IPS DF 4.7 (cell line): ENCODE data around the gene CEP192.
"Not testable (repeated sequence)": the region's sequence is repeated elsewhere in the genome, so short reads cannot be mapped to it uniquely, and the experiment has no call there.

Experiments used
- DNase-seq: peaks from one replicate; pipeline ENCODE4 v3.0.0-alpha.2; 2013; ENCODE audit warnings: low spot score; ENCODE audit errors: extremely low read depth

The CEP192 gene

DNA sequence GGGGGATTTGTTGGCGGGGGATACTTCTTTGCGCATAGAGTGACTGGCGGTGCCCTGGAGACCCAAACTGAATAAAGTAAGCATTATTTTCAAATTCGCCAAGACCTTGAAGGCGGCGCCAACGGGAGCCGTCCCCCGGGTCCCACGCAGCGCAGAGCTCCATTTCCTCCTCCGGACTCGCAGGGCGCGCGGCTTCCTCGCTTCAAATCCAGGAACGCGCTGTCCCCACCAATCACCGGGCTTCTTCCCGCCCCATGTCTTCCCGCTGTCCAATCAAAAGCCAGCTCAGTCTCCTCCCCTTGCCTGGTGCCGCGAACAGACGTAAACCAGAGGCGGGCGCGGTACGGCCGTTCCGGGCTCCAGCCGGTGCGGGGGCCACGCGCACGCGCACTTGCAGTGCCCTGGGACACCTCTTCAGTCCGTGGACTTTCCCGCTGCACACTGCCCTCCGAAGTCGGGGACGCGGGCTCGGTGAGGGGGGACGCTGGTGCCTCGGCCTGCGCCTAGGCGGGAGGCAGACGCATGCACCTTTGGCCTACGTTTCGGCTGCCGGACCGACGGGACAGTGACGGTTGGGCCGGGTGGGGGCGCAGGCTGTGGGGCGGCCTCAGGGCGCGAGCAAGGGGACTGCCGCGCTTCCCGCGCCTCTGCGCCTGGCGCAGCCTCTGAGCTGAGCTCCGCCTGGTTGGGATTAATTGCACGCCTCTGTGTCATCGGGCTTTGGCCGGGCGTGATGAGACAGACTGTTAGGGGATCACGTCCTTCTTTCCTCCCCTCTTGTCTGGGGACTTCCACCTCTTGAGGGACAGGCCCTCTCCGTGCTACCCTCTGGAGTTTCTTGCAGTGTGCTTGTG is at the start of gene CEP192:
Gene CEP192, plus strand, starts transcription at position 396 of the 854 bp plus-strand sequence. CDS start 8,063 bp downstream, outside the sequence.
- DNase-seq, result no peak

- no peak for DNase-seq
Measured at GRCh38 chr18:12943215-12943614, 47.9 kb upstream of the CEP192 start.

DNA sequence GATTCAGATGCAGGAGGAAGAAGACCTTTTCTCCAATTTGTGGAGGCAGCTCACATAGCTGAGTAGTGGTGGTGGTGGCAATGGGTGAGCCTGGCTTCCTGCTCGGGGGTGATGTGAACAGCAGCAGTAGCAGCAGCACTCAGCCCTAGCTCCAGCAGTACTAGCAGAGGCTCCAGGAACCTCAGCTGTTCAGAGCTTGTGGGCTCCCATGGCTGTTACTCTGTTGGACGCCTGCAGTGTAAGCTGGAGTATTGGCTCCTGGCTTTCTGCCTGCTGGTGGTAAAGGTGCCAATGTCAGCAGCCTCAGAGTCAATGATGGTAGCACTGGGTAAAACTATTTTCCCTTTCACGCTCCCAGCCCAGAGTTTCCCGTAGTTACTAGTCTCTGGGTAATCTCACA is 46.5 kb upstream of the CEP192 start:
- DNase-seq, result no peak

DNA sequence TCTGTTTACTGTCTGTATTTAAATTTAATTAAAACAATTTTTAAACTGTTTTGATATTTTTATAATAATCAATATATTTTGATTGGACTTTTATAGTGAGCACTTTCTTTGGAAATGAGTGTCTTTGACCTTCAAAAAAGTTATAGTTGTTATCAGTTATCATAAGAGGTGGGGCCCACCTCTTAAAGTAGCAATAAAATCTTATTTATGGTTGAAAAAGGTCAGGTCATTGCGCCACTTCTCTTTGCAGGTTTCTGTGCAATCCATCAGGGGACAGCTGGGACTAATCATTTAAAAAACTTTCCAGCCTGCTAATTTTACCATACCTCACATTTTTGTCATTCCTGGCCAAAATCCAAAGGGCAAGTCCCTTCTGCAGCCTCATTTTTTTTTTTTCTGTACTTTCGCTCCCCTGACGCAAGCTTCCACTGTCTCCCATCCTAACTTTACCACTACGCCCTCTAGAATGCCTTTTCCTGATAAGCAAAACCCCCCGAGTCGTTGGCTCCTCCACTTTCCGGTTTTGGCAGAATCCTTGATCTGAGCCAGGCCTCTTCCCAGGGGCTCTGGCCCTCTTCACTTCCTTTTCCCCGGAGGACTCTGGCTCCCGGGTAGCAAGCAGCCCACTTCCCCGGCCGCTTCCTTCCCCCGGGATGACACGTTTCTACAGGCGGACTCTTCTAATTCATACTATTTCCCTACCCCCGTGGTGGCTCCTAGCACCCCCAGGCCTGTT is 44.4 kb upstream of the CEP192 start:
- peak; percentile 22 for DNase-seq

DNA sequence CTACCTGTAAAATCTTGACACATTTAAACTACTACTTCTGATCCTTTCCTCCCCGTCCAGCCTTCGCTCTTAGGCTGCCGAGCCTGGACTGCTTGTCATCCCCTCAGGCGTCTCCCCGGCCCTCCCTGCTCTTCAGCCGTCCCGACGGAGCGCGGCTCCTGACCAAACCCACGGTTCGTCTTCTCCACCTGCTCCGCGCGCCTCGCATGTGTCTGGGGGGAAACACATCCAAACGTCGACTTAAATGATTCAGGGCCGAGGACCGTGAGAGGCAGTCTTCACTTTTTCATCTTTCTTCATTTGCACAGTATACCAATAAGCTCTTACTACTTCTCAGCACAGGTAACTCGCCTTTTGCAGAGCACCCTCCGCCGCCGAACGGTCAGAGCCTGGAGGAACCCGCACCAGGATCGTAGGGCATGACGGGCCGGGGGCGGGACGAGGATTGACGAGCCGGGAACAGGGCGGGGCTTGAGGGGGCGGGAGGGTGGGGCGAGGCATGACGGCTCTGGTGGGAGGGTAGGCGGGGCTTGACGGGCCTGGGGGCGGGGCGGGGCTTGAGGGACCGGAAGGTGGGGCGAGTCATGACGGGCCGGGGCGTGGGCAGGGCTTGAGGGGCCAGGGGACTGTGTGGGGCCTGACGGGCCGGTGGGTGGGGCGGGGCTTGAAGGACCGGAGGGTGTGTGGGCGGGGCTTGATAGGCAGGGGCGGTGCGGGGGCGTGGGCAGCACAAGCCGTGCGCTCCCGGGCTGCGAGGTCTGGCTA is 43.7 kb upstream of the CEP192 start, which contains the start of gene SEH1L:
Gene SEH1L, plus strand, starts transcription at position 727 of the 765 bp plus-strand sequence. CDS start 111 bp downstream, outside the sequence.
- peak; percentile 30 for DNase-seq

- DNase-seq, result peak; percentile 22
Measured at GRCh38 chr18:12948050-12948804, 42.9 kb upstream of the CEP192 start.

- DNase-seq, result no peak
Measured at GRCh38 chr18:12958478-12958877, 32.7 kb upstream of the CEP192 start.

DNA sequence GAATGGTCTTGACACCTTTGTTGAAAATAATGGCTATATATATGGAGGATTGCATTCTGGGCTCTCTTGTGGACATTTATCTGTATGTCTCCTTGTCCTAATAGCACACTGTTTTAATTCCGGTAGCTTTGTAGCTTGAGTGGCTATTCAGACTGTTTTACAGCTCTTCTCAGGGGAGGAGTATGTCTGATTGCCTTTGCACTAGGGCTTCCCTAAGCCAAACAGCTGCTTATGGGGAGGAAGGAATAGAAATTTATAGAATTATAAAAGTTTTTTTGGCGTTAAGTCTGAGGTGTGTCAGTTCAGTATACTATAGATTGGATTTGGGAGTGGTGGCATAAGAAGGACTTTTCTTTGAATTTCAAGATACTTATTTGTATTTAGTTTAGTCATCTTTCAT is 30.8 kb upstream of the CEP192 start:
- no peak for DNase-seq

GRCh38 chr18:12960853-12961397 is 30.2 kb upstream of the CEP192 start:
- DNase-seq, result no peak

DNA sequence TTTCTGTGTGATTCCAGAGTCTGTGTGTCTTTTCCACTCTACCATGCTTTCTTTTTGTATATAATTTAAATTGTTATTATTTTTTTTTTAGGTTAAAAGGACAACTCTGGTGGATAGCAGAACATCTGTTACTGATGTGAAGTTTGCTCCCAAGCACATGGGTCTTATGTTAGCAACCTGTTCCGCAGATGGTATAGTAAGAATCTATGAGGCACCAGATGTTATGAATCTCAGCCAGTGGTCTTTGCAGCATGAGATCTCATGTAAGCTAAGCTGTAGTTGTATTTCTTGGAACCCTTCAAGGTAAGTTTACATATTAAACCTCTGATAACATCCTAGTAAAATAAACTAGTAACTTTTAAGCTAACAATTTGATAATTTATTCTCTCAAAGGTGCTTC is 28.1 kb upstream of the CEP192 start:
- DNase-seq, result no peak

GRCh38 chr18:12968115-12968514 is 23.0 kb upstream of the CEP192 start:
- DNase-seq, result no peak

DNA sequence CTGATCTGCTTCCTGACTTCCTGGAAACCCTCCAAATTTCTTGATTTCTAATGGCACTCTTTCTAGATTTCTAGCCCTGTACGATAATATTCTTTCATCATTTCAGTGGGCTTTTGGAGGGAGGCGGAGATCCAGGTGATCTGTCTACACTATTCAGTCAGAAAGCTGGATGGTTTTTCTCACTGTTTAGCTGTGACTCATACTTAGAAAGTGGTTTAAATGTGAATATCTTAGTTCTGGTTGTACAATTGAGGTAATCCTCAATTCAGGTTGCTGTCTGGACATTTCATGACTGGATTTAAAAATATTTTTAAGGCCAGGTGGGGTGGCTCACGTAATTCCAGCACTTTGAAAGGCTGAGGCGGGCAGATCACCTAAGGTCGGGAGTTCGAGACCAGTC is 22.5 kb upstream of the CEP192 start:
- no peak for DNase-seq

DNA sequence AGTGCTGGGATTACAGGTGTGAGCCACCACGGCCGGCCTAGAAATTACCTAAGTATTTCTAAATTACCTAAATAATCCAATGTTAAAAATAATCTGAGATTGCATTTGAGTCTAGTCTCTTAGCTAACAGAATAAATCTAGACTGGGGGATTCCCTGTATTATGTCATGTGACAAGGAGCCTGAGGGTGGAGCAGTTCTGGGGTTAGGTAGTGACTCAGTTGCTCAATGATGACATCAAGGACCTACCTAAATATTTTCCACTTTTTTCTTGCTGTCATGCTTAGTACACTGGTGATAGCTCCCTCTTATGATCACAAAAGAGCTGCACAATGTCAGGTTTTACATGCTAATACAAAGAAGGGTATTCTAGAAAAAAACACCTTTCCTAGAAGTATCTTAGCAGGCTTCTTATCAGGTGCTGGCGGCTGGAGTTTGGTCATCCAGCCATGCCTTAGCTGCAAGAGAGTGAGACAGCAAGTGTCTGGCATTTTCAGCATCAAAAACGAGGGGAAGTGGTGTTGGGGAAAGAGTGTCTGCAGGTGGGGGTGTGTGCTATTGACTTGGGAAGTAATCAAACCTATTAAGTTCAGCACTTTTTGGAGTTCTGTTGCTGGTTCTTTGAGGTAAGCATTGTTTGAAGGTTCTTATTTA is 17.5 kb upstream of the CEP192 start:
- no peak for DNase-seq

- no peak for DNase-seq
Measured at GRCh38 chr18:12975488-12975887, 15.7 kb upstream of the CEP192 start.

DNA sequence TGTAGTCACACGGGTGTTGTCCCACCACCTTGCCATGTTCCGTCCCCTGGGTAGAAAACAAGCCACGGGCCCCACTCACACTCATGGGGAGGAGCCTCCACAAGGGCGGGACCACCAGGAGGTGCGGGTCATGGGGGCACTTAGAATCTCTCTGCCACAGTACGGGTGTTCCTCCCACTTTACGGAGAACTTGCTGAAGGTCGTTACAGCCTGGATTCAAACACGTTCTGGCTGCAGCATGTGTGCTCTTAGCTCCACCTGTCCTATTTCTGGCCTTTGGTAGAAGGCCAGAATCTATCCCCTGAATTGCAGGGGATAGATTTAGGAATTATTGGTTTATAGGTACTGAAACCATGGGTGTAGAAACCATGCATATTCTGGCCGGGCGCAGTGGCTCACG is 14.9 kb upstream of the CEP192 start:
- DNase-seq, result no peak

GRCh38 chr18:12980065-12980464 is 11.1 kb upstream of the CEP192 start:
- not testable (repeated sequence) for DNase-seq

DNA sequence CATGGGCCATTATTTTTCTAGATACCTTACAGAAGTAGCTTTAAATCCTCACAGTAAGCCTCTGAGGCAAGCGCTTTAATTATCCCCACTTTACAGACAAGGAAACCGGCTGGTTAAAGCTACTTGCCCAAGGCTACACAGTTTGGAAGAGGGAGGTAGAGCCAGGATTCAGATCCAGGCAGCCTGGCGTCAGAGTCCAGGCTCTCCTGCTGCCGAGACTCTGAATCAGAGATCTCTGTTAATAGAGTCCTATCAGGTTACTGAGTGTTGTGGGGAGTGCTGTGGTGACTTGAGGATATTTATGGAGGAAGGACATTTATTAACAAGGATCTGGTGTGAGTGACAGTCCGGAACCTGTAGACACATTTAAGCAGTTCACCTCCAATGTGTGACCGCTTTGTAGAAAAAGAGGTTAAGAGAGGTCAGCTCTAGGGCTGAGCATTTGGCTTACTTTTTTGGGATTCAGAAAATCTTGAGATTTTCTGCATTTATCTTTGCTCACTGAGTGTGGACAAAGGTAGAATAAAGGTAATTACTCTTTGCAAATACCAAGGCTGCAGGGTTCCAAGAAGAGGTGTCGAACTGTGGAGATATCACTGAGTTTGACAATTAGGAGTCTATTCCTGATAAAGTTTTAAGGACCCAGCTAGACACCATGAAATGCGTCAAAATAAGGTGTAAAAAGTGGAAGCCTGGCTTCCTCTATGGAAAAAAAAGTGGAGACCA is 1.6 kb upstream of the CEP192 start:
- no peak for DNase-seq

DNA sequence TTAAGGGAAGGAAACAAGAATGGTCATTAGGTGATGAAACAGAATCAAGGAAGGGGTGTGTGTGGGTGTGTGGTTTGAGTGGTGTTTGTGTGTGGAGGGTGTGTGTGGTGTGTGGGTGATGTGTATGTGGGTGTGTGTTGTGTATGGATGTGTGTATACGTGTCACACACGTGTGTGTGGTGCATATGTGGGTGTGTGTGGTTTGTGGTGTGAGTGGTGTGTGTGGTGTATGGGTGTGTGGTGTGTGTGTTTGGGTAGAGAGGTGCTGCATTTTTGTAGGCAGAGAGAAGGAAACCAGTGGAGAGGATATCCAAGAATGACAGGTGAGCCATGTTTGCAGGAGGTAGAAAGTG is 1.1 kb upstream of the CEP192 start:
- no peak for DNase-seq

- no peak for DNase-seq
Measured at GRCh38 chr18:12990641-12990966, 558 bp upstream of the CEP192 start.

DNA sequence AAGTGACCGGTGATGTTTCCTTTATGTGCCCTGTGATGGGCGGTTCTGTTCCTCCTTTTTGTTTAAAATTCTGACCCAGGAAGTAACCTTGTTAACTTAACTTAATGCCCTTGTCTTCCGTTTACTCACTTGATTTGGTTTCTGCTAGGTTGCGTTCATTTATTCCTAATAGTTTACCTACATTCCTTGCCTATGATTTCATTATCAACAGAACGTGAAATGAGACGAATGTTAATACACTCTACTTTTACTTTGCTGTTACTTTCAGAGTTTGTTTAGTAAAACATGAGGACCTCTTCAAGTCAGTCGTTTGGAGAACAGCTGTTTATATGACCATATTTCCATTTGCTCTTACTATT is 638 bp downstream of the CEP192 start:
- no peak for DNase-seq
